ENCODE data around the gene DERL3. TPM values are rescaled to one million over a fixed set of nuclear protein-coding genes. Genes with fewer than 3 reads are reported as not detected.

The DERL3 gene
- total and polyA plus RNA-seq, 2 experiments from 2014 or later = 13.6 to 19.5 TPM

- Histone ChIP-seq H3K36me3 (ENCODE audit: insufficient read depth) (no peaks in the 10 kb centered on the region), H3K9me2 (ENCODE audit: insufficient read depth) (no peaks in the 10 kb centered on the region), H3K27me3 (ENCODE audit: insufficient read depth) (no peaks in the 10 kb centered on the region), H3K4me1 (ENCODE audit: insufficient read depth) (peaks cover 12% of the 10 kb centered on the region; the same call in 1 of the 2 replicates), H3F3A (replicated peaks; ENCODE audit: low read depth) (peaks cover 6% of the 10 kb centered on the region; the same call in 1 of the 2 replicates), H3K4me3 (peak overlapping the region; percentile 71; the same call in 1 of the 2 replicates), H4K20me1 (replicated peaks; ENCODE audit: insufficient read depth) (peaks cover 5% of the 10 kb centered on the region; the same call in 1 of the 2 replicates), H2AFZ (no peak overlapping the region), H3K4me2 (peak overlapping the region; percentile 86; the same call in 1 of the 2 replicates), H3K79me2 (replicated peaks; ENCODE audit: insufficient read depth) (no peaks in the 10 kb centered on the region), H3K27ac (ENCODE audit: low read depth) (no peak overlapping the region)
- ATAC-seq (no peak), DNase-seq (ENCODE audit: low spot score) (no peak)
- Mint-ChIP-seq H3K27me3 (ENCODE audit: insufficient read depth, low read depth, poor library complexity) (peaks cover 28% of the 10 kb centered on the region), H3K36me3 (ENCODE audit: low read depth) (peaks cover 9% of the 10 kb centered on the region), H3K9me3 (peaks cover 3% of the 10 kb centered on the region; the same call in 1 of the 3 replicates), H3K4me3 (peak overlapping the region; percentile 90), H3K27ac (no peak overlapping the region), H3K4me1 (peaks cover 19% of the 10 kb centered on the region)
- TF ChIP-seq STAT1 (IDR thresholded peaks at IDR 0.05; ENCODE audit: unreplicated experiment) (no peak), ZNF114 (CRISPR knock-in tag; IDR thresholded peaks at IDR 0.05) (no peak), ZNF331 (CRISPR knock-in tag; IDR thresholded peaks at IDR 0.05; ENCODE audit: low read depth) (no peak), POLR2AphosphoS5 (IDR thresholded peaks at IDR 0.05; ENCODE audit: low read depth) (no peak), NANOG (IDR thresholded peaks at IDR 0.05; ENCODE audit: borderline replicate concordance) (no peak), EZH2 (IDR thresholded peaks at IDR 0.05; ENCODE audit: low read depth, unreplicated experiment) (no peak), EZH2phosphoT487 (IDR thresholded peaks at IDR 0.05; ENCODE audit: unreplicated experiment) (no peak), JUNB (IDR thresholded peaks at IDR 0.05; ENCODE audit: unreplicated experiment) (no peak), CREB1 (CRISPR knock-in tag; IDR thresholded peaks at IDR 0.05; ENCODE audit: low read depth) (no peak), CTCF (conservative IDR thresholded peaks at IDR 0.05; ENCODE audit: low read depth in 2 of 2) (no peak)
- TF ChIP-seq, protein P1, sequence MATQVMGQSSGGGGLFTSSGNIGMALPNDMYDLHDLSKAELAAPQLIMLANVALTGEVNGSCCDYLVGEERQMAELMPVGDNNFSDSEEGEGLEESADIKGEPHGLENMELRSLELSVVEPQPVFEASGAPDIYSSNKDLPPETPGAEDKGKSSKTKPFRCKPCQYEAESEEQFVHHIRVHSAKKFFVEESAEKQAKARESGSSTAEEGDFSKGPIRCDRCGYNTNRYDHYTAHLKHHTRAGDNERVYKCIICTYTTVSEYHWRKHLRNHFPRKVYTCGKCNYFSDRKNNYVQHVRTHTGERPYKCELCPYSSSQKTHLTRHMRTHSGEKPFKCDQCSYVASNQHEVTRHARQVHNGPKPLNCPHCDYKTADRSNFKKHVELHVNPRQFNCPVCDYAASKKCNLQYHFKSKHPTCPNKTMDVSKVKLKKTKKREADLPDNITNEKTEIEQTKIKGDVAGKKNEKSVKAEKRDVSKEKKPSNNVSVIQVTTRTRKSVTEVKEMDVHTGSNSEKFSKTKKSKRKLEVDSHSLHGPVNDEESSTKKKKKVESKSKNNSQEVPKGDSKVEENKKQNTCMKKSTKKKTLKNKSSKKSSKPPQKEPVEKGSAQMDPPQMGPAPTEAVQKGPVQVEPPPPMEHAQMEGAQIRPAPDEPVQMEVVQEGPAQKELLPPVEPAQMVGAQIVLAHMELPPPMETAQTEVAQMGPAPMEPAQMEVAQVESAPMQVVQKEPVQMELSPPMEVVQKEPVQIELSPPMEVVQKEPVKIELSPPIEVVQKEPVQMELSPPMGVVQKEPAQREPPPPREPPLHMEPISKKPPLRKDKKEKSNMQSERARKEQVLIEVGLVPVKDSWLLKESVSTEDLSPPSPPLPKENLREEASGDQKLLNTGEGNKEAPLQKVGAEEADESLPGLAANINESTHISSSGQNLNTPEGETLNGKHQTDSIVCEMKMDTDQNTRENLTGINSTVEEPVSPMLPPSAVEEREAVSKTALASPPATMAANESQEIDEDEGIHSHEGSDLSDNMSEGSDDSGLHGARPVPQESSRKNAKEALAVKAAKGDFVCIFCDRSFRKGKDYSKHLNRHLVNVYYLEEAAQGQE (IDR thresholded peaks at IDR 0.05; ENCODE audit: unreplicated experiment) = no peak
- TF ChIP-seq, protein P2, sequence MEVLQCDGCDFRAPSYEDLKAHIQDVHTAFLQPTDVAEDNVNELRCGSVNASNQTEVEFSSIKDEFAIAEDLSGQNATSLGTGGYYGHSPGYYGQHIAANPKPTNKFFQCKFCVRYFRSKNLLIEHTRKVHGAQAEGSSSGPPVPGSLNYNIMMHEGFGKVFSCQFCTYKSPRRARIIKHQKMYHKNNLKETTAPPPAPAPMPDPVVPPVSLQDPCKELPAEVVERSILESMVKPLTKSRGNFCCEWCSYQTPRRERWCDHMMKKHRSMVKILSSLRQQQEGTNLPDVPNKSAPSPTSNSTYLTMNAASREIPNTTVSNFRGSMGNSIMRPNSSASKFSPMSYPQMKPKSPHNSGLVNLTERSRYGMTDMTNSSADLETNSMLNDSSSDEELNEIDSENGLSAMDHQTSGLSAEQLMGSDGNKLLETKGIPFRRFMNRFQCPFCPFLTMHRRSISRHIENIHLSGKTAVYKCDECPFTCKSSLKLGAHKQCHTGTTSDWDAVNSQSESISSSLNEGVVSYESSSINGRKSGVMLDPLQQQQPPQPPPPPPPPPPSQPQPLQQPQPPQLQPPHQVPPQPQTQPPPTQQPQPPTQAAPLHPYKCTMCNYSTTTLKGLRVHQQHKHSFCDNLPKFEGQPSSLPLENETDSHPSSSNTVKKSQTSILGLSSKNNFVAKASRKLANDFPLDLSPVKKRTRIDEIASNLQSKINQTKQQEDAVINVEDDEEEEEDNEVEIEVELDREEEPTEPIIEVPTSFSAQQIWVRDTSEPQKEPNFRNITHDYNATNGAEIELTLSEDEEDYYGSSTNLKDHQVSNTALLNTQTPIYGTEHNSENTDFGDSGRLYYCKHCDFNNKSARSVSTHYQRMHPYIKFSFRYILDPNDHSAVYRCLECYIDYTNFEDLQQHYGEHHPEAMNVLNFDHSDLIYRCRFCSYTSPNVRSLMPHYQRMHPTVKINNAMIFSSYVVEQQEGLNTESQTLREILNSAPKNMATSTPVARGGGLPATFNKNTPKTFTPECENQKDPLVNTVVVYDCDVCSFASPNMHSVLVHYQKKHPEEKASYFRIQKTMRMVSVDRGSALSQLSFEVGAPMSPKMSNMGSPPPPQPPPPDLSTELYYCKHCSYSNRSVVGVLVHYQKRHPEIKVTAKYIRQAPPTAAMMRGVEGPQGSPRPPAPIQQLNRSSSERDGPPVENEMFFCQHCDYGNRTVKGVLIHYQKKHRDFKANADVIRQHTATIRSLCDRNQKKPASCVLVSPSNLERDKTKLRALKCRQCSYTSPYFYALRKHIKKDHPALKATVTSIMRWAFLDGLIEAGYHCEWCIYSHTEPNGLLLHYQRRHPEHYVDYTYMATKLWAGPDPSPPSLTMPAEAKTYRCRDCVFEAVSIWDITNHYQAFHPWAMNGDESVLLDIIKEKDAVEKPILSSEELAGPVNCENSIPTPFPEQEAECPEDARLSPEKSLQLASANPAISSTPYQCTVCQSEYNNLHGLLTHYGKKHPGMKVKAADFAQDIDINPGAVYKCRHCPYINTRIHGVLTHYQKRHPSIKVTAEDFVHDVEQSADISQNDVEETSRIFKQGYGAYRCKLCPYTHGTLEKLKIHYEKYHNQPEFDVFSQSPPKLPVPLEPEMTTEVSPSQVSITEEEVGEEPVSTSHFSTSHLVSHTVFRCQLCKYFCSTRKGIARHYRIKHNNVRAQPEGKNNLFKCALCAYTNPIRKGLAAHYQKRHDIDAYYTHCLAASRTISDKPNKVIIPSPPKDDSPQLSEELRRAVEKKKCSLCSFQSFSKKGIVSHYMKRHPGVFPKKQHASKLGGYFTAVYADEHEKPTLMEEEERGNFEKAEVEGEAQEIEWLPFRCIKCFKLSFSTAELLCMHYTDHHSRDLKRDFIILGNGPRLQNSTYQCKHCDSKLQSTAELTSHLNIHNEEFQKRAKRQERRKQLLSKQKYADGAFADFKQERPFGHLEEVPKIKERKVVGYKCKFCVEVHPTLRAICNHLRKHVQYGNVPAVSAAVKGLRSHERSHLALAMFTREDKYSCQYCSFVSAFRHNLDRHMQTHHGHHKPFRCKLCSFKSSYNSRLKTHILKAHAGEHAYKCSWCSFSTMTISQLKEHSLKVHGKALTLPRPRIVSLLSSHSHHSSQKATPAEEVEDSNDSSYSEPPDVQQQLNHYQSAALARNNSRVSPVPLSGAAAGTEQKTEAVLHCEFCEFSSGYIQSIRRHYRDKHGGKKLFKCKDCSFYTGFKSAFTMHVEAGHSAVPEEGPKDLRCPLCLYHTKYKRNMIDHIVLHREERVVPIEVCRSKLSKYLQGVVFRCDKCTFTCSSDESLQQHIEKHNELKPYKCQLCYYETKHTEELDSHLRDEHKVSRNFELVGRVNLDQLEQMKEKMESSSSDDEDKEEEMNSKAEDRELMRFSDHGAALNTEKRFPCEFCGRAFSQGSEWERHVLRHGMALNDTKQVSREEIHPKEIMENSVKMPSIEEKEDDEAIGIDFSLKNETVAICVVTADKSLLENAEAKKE (CRISPR knock-in tag; IDR thresholded peaks at IDR 0.05) = no peak
- TF ChIP-seq, protein P3, sequence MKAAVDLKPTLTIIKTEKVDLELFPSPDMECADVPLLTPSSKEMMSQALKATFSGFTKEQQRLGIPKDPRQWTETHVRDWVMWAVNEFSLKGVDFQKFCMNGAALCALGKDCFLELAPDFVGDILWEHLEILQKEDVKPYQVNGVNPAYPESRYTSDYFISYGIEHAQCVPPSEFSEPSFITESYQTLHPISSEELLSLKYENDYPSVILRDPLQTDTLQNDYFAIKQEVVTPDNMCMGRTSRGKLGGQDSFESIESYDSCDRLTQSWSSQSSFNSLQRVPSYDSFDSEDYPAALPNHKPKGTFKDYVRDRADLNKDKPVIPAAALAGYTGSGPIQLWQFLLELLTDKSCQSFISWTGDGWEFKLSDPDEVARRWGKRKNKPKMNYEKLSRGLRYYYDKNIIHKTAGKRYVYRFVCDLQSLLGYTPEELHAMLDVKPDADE (IDR thresholded peaks at IDR 0.05) = no peak
Measured at GRCh38 chr22:23837496-23837859, 1.3 kb downstream of the DERL3 start.

Measured in GM23338 (cell line).